ENCODE data around the gene XAB2.

Gene XAB2

GRCh38 chr19:7629347-7630054 is at the start of gene XAB2, which contains the start of gene PET100:
Gene XAB2 (minus strand): TSS chr19:7629545. CDS start chr19:7629527, 18 bp downstream.
Gene PET100 (plus strand): TSS chr19:7629793. CDS start chr19:7629834, 41 bp downstream.
- DNase-seq = peak; percentile 98

GRCh38 chr19:7677669-7678311 is 48.4 kb upstream of the XAB2 start:
- no peak for DNase-seq

GRCh38 chr19:7676854-7677253 is 47.5 kb upstream of the XAB2 start, which contains the start of gene MCEMP1:
Gene MCEMP1 (plus strand): TSS chr19:7677090. CDS start chr19:7677121, 31 bp downstream.
- no peak for DNase-seq

DNA sequence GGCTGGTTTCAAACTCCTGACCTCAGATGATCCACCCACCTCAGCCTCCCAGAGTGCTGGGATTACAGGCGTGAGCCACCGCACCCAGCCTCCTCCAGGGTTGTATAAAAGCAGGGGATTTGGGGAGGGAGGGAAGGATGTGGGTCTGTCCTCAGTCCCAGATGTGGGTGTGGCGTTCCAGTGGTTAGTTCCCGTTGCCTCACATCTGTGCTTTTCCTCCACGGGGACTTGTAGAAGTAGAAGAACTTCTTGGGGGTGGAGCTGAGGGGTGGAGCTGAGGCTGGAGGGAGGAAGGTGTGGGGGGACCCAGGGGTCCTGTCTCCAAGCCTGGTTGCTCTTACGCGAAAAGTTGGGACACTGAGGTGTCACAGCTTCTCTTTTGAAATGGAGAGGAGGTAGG is 47.0 kb upstream of the XAB2 start:
- no peak for DNase-seq

GRCh38 chr19:7674010-7675005 is 45.0 kb upstream of the XAB2 start:
- peak; percentile 66 for DNase-seq

DNA sequence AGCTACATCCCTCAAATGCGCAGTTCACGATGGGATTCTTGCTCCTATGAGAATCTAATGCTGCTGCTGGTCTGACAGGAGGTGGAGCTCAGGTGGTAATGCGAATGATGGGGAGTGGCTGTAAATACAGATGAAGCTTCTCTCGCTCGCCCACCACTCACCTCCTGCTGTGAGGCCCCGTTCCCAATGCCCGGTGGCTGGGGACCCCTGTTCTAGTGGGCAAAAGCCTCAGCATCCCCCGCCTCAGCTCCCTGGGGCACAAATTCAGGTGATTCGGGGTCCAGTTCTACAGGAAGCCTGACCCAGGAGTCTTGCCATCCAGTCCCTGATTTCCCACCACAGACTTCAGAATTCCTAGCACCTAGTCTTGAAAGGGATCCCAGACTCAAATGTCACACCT is 43.2 kb upstream of the XAB2 start:
- no peak for DNase-seq

GRCh38 chr19:7670790-7671189 is 41.4 kb upstream of the XAB2 start:
- no peak for DNase-seq

- DNase-seq = no peak
Observed at GRCh38 chr19:7670150-7670783, 40.9 kb upstream of the XAB2 start.

- no peak for DNase-seq
Observed at GRCh38 chr19:7669641-7670040, 40.3 kb upstream of the XAB2 start.

- no peak for DNase-seq
Observed at GRCh38 chr19:7668842-7669241, 39.5 kb upstream of the XAB2 start, which contains the start of gene RETN. Gene RETN (plus strand): TSS chr19:7669049. CDS start chr19:7669327, 278 bp downstream.

GRCh38 chr19:7665076-7665475 is 35.7 kb upstream of the XAB2 start:
- DNase-seq = no peak

- no peak for DNase-seq
Observed at GRCh38 chr19:7663706-7664105, 34.4 kb upstream of the XAB2 start.

DNA sequence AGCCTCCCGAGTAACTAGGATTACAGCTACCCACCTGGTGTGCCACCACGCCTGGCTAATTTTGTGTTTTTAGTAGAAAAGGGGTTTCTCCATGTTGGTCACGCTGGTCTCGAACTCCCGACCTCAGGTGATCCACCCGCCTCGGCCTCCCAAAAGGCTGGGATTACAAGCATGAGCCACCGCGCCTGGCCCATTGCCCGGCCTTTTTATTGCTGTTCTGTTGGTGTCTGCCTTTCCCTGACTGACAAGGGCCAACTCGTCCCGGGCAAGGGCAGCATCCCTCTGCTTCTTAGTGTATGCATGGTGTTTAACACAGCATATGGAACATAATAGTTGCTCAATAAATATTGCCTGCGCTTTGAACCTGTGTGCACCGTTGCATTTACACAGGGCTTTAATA is 33.3 kb upstream of the XAB2 start:
- no peak for DNase-seq

DNA sequence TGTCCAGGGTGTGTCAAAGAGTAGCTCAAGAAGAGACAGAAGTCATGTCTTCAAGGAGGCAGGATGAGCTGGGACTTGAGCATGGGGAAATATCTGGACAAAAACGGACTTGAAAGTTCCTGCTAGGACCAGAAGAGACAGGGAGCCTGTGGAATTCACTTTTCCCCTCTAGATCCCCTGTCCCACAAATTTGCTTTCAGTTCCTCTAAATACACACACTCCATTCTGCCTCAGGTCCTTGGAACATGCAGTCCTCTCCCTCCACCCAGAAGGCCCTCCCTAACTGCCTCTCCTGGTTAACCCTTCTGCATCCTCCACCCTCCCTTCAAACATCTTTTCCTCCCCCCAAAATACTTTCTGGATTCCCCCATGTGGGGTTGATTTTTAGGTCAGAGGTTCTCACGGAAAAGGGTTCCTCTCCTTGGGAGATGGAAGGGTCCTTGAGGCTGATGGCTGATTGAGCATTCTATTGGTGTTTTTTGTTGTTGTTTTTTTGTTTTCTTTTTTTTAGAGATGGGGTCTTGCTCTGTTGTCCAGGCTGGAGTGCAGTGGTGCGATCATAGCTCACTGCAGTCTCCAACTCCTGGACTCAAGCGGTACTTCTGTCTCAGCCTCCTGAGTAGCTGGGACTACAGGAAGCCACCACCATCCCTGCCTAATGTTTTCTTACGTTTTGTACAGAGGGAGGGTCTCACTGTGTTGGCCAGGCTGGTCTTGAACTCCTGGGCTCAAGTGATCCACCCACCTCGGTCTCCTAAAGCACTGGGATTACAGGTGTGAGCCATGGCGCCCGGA is 32.6 kb upstream of the XAB2 start:
- no peak for DNase-seq

- no peak for DNase-seq
Observed at GRCh38 chr19:7658219-7658686, 28.9 kb upstream of the XAB2 start.

DNA sequence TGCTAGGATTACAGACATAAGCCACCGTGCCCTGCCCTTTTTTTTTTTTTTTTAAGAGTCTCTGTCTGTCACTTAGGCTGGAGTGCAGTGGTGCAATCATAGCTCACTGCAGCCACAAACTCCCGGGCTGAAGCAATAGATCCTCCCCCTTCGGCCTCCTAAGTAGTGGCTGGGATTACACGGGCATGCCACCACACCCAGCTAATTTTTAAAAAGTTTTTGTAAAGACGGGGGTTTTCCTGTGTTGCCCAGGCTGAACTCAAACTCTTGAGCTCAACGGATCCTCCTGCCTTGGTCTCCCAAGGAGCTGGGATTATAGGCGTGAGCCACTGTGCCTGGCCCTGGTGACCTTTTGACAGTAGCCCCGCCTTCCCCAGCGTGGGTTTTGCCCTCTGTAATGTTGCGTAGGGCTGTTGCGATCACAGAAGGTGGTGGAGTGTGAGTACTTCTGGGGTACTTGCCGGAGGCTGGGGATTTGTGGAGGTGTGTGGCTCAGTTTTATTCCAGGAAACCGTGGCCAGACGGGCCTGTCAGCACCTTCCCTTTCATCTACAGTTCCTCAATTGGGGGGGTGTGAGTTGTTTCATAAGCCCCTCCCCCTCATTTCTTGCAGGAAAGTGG is 27.9 kb upstream of the XAB2 start:
- no peak for DNase-seq

DNA sequence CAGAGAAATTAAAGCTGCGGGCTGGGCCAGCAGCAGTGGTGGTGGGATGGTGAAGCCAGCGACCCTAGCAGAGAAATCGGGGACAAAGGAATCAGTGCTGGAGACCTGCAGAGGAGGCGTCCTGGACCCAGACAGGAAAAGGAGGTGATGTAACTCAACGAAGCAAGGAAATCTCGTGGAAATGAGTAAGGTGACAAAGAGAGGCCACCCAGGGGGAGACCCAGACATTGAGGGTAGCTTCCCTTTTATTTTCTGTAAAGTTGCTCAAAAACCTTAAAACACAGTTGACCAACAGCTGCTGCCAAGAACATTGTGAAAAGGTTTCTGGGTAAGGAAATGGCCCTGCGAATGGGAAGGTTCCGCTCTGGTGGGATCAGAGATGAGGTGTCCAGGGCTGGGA is 26.2 kb upstream of the XAB2 start:
- no peak for DNase-seq

DNA sequence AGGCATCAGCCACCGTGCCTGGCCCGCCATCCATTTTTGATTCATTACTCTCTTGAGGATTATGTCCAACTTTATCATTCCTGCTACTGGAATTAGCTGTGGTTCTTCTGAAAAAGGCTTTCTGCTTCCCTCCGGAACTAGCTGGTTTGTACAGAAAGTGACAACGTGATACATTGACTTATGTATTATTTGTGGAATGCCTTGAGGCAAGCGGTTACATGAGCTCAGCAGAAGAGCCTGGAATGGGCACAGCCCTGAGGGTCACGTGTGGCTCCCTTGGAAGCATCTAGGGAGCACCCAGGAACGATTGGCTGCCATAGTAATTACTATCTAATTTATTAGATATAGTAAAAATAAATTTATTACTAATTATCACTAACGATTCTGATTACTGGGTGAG is 25.1 kb upstream of the XAB2 start:
- no peak for DNase-seq

GRCh38 chr19:7652061-7652641 is 22.8 kb upstream of the XAB2 start:
- DNase-seq = peak; percentile 91

- no peak for DNase-seq
Observed at GRCh38 chr19:7650148-7650547, 20.8 kb upstream of the XAB2 start.
